ENCODE data around the gene CHIC2. TPM values are rescaled to one million over a fixed set of nuclear protein-coding genes. Genes with fewer than 3 reads are reported as not detected.

The CHIC2 gene
- total and polyA plus RNA-seq, 2 of the 8 experiments (the other 6 are each of a cell fraction or from before 2014, with no cell fraction given), result 4.5 to 10.9 TPM

DNA sequence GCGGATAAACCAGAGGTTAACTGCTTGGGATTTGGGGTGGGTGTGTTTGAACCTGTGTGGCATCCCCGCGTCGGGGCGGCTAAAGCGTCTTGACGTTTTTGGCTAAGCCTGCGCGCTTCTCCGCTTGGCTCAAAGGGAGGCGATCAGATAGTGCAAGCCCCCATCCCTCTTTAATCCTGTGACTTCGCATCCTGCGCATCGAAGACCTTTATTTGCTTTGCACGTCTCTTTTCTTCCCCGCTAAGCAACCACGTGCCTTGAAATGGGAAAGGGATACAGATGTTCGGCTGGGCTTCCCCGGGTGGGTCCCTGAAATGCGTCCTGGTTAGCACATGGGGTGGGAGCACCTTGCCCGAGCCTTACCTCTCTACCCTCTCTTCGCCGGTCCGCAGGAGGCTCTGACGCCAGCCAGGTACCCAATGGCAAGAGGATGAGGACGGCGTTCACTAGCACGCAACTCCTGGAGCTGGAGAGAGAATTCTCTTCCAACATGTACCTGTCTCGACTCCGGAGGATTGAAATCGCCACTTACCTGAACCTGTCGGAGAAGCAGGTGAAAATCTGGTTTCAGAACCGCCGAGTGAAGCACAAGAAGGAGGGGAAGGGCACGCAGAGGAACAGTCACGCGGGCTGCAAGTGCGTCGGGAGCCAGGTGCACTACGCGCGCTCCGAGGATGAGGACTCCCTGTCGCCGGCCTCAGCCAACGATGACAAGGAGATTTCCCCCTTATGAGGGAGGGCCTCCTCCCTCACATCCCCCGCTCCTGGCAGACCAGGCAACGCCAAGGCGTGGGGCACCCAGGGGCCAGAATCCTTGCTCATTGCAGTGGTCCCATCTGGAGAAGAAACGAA is 37.0 kb upstream of the CHIC2 start (continued):
- TF ChIP-seq, protein P1, sequence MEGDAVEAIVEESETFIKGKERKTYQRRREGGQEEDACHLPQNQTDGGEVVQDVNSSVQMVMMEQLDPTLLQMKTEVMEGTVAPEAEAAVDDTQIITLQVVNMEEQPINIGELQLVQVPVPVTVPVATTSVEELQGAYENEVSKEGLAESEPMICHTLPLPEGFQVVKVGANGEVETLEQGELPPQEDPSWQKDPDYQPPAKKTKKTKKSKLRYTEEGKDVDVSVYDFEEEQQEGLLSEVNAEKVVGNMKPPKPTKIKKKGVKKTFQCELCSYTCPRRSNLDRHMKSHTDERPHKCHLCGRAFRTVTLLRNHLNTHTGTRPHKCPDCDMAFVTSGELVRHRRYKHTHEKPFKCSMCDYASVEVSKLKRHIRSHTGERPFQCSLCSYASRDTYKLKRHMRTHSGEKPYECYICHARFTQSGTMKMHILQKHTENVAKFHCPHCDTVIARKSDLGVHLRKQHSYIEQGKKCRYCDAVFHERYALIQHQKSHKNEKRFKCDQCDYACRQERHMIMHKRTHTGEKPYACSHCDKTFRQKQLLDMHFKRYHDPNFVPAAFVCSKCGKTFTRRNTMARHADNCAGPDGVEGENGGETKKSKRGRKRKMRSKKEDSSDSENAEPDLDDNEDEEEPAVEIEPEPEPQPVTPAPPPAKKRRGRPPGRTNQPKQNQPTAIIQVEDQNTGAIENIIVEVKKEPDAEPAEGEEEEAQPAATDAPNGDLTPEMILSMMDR (IDR thresholded peaks at IDR 0.05; ENCODE audit: control extremely low read depth in 1 of 3, insufficient read depth in 1 of 3, low read depth in 1 of 3, low read length in 3 of 3), result no peak
- no peak for TF ChIP-seq GABPA (IDR thresholded peaks at IDR 0.05; ENCODE audit: borderline replicate concordance, insufficient read depth, low read length)
- peak; percentile 1 for TF ChIP-seq ASH2L (IDR thresholded peaks at IDR 0.05; ENCODE audit: low read length)
- no peak for TF ChIP-seq CTBP2 (IDR thresholded peaks at IDR 0.05; ENCODE audit: borderline replicate concordance, insufficient read depth, insufficient read length, low read length)
- TF ChIP-seq HDAC6 (IDR thresholded peaks at IDR 0.05; ENCODE audit: low read depth, low read length), result no peak
- TF ChIP-seq, protein P2, sequence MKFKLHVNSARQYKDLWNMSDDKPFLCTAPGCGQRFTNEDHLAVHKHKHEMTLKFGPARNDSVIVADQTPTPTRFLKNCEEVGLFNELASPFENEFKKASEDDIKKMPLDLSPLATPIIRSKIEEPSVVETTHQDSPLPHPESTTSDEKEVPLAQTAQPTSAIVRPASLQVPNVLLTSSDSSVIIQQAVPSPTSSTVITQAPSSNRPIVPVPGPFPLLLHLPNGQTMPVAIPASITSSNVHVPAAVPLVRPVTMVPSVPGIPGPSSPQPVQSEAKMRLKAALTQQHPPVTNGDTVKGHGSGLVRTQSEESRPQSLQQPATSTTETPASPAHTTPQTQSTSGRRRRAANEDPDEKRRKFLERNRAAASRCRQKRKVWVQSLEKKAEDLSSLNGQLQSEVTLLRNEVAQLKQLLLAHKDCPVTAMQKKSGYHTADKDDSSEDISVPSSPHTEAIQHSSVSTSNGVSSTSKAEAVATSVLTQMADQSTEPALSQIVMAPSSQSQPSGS (IDR thresholded peaks at IDR 0.05; ENCODE audit: low read length), result no peak
- no peak for TF ChIP-seq POU5F1 (IDR thresholded peaks at IDR 0.05; ENCODE audit: low read depth, low read length)
- TF ChIP-seq SRF (IDR thresholded peaks at IDR 0.05; ENCODE audit: low read depth, low read length), result no peak
- TF ChIP-seq SP4 (IDR thresholded peaks at IDR 0.05; ENCODE audit: low read length), result no peak
- TF ChIP-seq YY1 (IDR thresholded peaks at IDR 0.05; ENCODE audit: low read depth, low read length), result no peak
- TF ChIP-seq ZNF274 (IDR thresholded peaks at IDR 0.05; ENCODE audit: borderline replicate concordance, extremely low read depth, low read length), result no peak
- TF ChIP-seq JUN (IDR thresholded peaks at IDR 0.05; ENCODE audit: low read depth, low read length), result no peak
- no peak for TF ChIP-seq POLR2A (IDR thresholded peaks at IDR 0.05; ENCODE audit: control extremely low read depth in 1 of 2, low read depth in 2 of 2, low read length in 2 of 2)
- TF ChIP-seq BACH1 (IDR thresholded peaks at IDR 0.05; ENCODE audit: low read length), result no peak
- TF ChIP-seq KDM4A (IDR thresholded peaks at IDR 0.05; ENCODE audit: low read depth, low read length, severe bottlenecking), result peak; percentile 48
- TF ChIP-seq EP300 (IDR thresholded peaks at IDR 0.05; ENCODE audit: borderline replicate concordance in 1 of 2, low read depth in 2 of 2, low read length in 2 of 2), result no peak
- no peak for TF ChIP-seq TAF7 (optimal IDR thresholded peaks at IDR 0.05; ENCODE audit: borderline replicate concordance, low read depth, low read length)
- no peak for TF ChIP-seq CHD1 (IDR thresholded peaks at IDR 0.05; ENCODE audit: low read depth, low read length)
- peak; percentile 87; the same call in 1 of the 2 replicates for TF ChIP-seq CBX8 (IDR thresholded peaks at IDR 0.05; ENCODE audit: borderline replicate concordance, low read depth, low read length)
- no peak for TF ChIP-seq SIN3A (conservative IDR thresholded peaks at IDR 0.05 in 1 of 2, IDR thresholded peaks at IDR 0.05 in 1 of 2; ENCODE audit: low read depth in 1 of 2, low read length in 2 of 2)

Data from H1 (cell line).